Gastrocnemius medialis (tissue), 4 donors: ENCODE data around the gene PALLD. TPM values are rescaled to one million over a fixed set of nuclear protein-coding genes. Genes with fewer than 3 reads are reported as not detected.

Source experiments
- ATAC-seq, 2 donors: fragments of 150-250 bp; one replicate each; pipeline ENCODE4 v1.9.1; 2016
- DNase-seq, 2 donors: peaks; one replicate each; pipeline ENCODE4 v3.0.0-alpha.2; 2019
- H3K27ac ChIP-seq, 4 donors: fragments of 200-600 bp; sonication (generic); 1 replicate in 1 of 4; 2 replicates in 3 of 4; pipeline ENCODE4 v1.5.1; 2016 to 2018; ENCODE audit warnings: mild to moderate bottlenecking in 2 of 4, moderate library complexity in 1 of 4
- H3K27me3 ChIP-seq, 3 donors: fragments of 200-600 bp; sonication (generic) in 2 of 3; 1 replicate in 1 of 3; 2 replicates in 2 of 3; pipeline versions ENCODE4 v1.5.1 to v1.6.0; 2016 to 2019; ENCODE audit warnings: mild to moderate bottlenecking in 1 of 3, moderate library complexity in 1 of 3
- H3K36me3 ChIP-seq, 2 donors: fragments of 200-600 bp; sonication (generic) in 1 of 2; one replicate each; pipeline ENCODE4 v1.5.1; 2017 to 2018
- H3K4me1 ChIP-seq, 2 donors: fragments of 200-600 bp; sonication (generic) in 1 of 2; one replicate each; pipeline ENCODE4 v1.5.1; 2016 to 2017; ENCODE audit warnings: mild to moderate bottlenecking in 2 of 2
- H3K4me3 ChIP-seq, 4 donors: fragments of 200-600 bp; sonication (generic) in 3 of 4; 1 replicate in 1 of 4; 2 replicates in 3 of 4; pipeline ENCODE4 v1.5.1; 2016 to 2019; ENCODE audit warnings: mild to moderate bottlenecking in 2 of 4
- H3K9me3 ChIP-seq, 3 donors: fragments of 200-600 bp; sonication (generic) in 2 of 3; 1 replicate in 1 of 3; 2 replicates in 2 of 3; pipeline ENCODE4 v1.5.1; 2016 to 2019
- POLR2A ChIP-seq, 2 donors: fragments of 450-650 bp; IDR thresholded peaks; one replicate each; pipeline ENCODE4 v1.6.1; 2017; ENCODE audit warnings: antibody characterized with exemption in 2 of 2, mild to moderate bottlenecking in 2 of 2, moderate library complexity in 2 of 2
- in situ Hi-C, 4 donors: fragments of 200-750 bp; cut with MboI; loops; one replicate each; pipeline versions ENCODE4 v1.15.0 to v1.8.0; 2017; ENCODE audit warnings: low sequenced_read_pairs in 4 of 4
- intact Hi-C: fragments of 100-400 bp; cut with DNase I; formaldehyde crosslinking; loops from one replicate; pipeline ENCODE4 v1.15.1; 2023; ENCODE audit warnings: low total_unique reads
- total RNA-seq, 4 donors: library from RNA; depleted of rRNA; stranded (reverse); fragments of >200 nt; gene quantifications; one replicate each; pipeline versions ENCODE4 v1.1.0 to v1.2.3, GENCODE V29; 2016
- TF ChIP-seq, protein P1 (sequence below), 5 experiments: fragments of 450-650 bp in 3 of 5; fragments of 200-600 bp in 2 of 5; sonication (generic) in 2 of 5; IDR thresholded peaks in 4 of 5; conservative IDR thresholded peaks in 1 of 5; 1 replicate in 4 of 5; 2 replicates in 1 of 5; pipeline ENCODE4 v1.5.1; 2016 to 2019; ENCODE audit warnings: antibody characterized with exemption in 5 of 5, mild to moderate bottlenecking in 3 of 5, moderate library complexity in 3 of 5

Gene PALLD
- total RNA-seq, 4 donors from 2014 or later = 165 to 439 (median 319) TPM

DNA sequence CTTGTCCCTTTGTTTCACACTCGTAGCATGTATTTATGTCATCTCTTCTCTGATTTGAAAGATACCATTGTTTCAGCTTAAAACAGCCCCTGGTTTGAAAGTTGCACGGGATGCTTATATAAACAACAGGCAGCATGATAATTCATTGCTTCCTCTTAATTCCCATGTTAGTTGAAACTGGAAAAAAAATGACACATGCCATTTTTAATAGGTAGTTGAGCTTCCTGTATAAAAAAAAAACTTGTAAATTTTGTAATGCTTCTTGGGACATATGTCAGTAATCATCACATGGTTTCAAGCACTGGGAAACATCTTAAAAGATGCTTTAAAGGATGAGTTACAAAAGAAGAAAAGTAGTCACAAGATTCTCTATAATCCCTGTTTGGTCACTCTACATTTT, 243.0 kb downstream of the PALLD start:
- H3K4me1 ChIP-seq = peaks cover 25 to 26% of the 10 kb centered on the region in 2 donors
- TF ChIP-seq, protein P1, sequence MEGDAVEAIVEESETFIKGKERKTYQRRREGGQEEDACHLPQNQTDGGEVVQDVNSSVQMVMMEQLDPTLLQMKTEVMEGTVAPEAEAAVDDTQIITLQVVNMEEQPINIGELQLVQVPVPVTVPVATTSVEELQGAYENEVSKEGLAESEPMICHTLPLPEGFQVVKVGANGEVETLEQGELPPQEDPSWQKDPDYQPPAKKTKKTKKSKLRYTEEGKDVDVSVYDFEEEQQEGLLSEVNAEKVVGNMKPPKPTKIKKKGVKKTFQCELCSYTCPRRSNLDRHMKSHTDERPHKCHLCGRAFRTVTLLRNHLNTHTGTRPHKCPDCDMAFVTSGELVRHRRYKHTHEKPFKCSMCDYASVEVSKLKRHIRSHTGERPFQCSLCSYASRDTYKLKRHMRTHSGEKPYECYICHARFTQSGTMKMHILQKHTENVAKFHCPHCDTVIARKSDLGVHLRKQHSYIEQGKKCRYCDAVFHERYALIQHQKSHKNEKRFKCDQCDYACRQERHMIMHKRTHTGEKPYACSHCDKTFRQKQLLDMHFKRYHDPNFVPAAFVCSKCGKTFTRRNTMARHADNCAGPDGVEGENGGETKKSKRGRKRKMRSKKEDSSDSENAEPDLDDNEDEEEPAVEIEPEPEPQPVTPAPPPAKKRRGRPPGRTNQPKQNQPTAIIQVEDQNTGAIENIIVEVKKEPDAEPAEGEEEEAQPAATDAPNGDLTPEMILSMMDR (IDR thresholded peaks at IDR 0.05 in 4 of 5, conservative IDR thresholded peaks at IDR 0.05 in 1 of 5) = no peak
- TF ChIP-seq POLR2A (IDR thresholded peaks at IDR 0.05) = no peak
- in situ Hi-C loops = no loop called here
- no peaks in the 10 kb centered on the region for H3K36me3 ChIP-seq
- no peak for DNase-seq
- H3K27me3 ChIP-seq = no peaks in the 10 kb centered on the region
- no peak overlapping the region for H3K4me3 ChIP-seq
- intact Hi-C loops = no loop called here
- ATAC-seq = no peak
- no peak overlapping the region for H3K27ac ChIP-seq
- H3K9me3 ChIP-seq = no peaks in the 10 kb centered on the region

DNA sequence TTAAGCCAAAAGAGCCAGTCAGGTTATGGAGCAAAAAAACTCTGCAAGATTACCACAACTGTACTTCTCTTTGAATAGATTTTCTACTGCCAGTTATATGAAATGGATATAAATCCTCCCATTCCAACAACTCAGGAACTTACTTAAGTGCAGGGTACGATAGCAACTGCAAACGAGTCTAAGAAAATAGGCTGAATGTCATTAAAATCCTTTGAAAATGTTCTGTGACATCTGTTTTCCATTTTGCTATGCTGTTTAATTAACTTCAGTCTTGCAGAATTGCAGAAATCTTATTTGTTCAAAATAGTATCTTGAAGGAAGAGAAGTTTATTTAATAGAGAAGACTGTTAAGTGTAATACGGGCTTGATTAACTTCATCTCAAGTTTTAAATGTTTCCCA, 243.8 kb downstream of the PALLD start:
- intact Hi-C loops = no loop called here
- in situ Hi-C loops = no loop called here
- TF ChIP-seq POLR2A (IDR thresholded peaks at IDR 0.05) = no peak
- TF ChIP-seq, protein P1 (IDR thresholded peaks at IDR 0.05 in 4 of 5, conservative IDR thresholded peaks at IDR 0.05 in 1 of 5) = no peak
- Histone ChIP-seq H3K9me3 (no peaks in the 10 kb centered on the region), H3K4me3 (no peak overlapping the region), H3K27ac (no peak overlapping the region), H3K4me1 (peaks cover 18 to 26% of the 10 kb centered on the region in 2 donors), H3K36me3 (no peaks in the 10 kb centered on the region), H3K27me3 (no peaks in the 10 kb centered on the region)
- DNase-seq (no peak), ATAC-seq (no peak)

DNA sequence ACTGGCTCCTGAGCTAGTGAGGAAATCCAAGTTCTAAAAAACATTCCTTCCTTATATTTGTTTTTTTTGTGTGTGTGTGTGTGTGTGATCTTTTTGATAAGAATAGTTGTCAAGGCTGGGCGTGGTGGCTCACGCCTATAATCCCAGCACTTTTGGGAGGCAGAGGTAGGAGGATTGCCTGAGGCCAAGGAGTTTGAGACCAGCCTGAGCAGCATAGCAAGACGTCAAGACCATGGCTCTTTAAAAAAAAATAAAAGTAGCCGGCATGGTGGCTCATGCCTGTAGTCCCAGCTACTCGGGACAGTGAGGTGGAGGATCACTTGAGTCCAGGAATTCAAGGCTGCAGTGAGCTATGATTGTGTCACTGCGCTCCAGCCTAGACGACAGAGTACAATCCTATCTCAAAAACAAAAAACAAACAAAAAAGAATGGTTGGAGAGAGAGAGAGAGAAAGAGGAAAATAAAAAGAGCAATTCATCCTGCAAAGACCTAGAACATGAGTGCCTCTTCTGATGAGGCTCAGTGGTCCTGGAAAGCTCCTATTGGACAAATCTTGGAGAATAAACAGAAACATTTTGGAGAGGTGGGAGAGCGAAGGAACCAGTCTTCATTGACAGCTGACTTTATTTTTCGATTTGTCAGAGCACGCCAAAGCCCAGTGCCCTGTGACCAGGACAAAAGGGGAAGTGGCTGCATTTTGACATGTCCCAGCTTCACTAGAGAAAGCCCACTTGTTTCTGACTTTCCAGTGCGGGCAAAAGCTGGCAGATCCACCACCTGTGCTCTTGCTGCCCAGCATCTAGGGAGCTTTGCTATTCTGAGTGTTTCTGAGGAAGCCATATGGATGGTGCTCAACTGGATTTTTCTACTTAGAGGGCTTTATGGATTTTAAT, 244.7 kb downstream of the PALLD start:
- intact Hi-C loops (no loop called here), in situ Hi-C loops (no loop called here)
- DNase-seq (no peak), ATAC-seq (no peak)
- Histone ChIP-seq H3K4me3 (no peak overlapping the region), H3K4me1 (peaks cover 15 to 26% of the 10 kb centered on the region in 2 donors), H3K27me3 (no peaks in the 10 kb centered on the region), H3K9me3 (no peaks in the 10 kb centered on the region), H3K36me3 (no peaks in the 10 kb centered on the region), H3K27ac (no peak overlapping the region)
- no peak for TF ChIP-seq POLR2A (IDR thresholded peaks at IDR 0.05)

DNA sequence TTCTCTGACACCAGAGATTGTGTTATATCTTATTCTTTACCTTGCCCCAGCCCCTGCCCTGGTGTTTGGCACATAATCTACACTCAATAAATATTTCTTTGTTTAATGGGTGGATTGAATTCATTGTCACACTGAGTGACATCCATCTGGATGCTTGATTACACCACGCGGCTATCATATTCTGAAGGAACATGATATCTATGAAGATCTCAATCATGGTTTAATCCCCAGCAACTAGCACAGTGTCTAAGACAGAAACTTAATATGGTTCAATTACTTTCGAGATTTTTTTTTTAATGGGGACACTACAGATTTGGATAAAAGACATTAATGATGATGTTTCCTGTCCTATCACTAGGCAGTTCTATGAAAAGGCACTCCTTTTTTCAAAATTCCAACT, 246.3 kb downstream of the PALLD start:
- Histone ChIP-seq H3K36me3 (no peaks in the 10 kb centered on the region), H3K4me1 (peaks cover 15 to 26% of the 10 kb centered on the region in 2 donors), H3K27ac (peak overlapping the region in 3 of 4 donors; percentile 1 to 32 (median 29)), H3K27me3 (no peaks in the 10 kb centered on the region), H3K4me3 (no peak overlapping the region), H3K9me3 (no peaks in the 10 kb centered on the region)
- in situ Hi-C loops (no loop called here), intact Hi-C loops (no loop called here)
- no peak for DNase-seq
- ATAC-seq = peak; percentile 68 to 76
- TF ChIP-seq, protein P1 (IDR thresholded peaks at IDR 0.05 in 4 of 5, conservative IDR thresholded peaks at IDR 0.05 in 1 of 5) = no peak
- TF ChIP-seq POLR2A (IDR thresholded peaks at IDR 0.05) = no peak

DNA sequence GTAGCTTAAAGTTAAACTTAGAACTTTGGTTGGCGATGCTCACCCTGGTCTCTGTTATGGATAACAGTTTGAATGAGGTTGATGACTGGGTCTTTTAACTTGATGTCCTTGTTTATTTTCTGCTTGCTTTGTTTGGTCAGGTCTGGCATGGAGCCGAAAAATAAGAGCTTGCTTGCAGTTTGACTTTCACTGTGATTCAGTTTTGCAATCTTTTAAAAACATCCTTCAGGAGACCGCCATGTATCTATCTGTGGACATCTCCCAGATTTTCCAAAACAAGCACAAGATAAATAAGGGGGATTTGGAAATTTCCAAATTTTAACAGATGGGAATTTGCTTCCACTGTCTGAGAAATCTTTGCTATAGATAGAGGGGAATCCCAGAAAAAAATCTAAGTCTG, 246.7 kb downstream of the PALLD start:
- no peak for DNase-seq
- Histone ChIP-seq H3K27ac (peak overlapping the region; percentile 1 to 52 (median 30)), H3K4me3 (no peak overlapping the region), H3K4me1 (peaks cover 15 to 26% of the 10 kb centered on the region in 2 donors), H3K9me3 (no peaks in the 10 kb centered on the region), H3K36me3 (no peaks in the 10 kb centered on the region), H3K27me3 (no peaks in the 10 kb centered on the region)
- ATAC-seq = peak; percentile 53 to 55
- in situ Hi-C loops (no loop called here), intact Hi-C loops (no loop called here)
- no peak for TF ChIP-seq POLR2A (IDR thresholded peaks at IDR 0.05)
- TF ChIP-seq, protein P1 (IDR thresholded peaks at IDR 0.05 in 4 of 5, conservative IDR thresholded peaks at IDR 0.05 in 1 of 5) = no peak
